Loucy (cell line): ENCODE measurements around the gene RIPPLY2.

Experiments used
- CTCF ChIP-seq: fragments of 200-600 bp; sonication (generic); conservative IDR thresholded peaks from 2 replicates; pipeline ENCODE4 v1.5.1; 2014; ENCODE audit warnings: mild to moderate bottlenecking, antibody characterized with exemption, low read length
- EZH2phosphoT487 ChIP-seq: fragments of 200-600 bp; IDR thresholded peaks from 2 replicates; pipeline ENCODE4 v1.6.1; 2018; ENCODE audit warnings: antibody characterized with exemption, mild to moderate bottlenecking, moderate library complexity, borderline replicate concordance

DNA sequence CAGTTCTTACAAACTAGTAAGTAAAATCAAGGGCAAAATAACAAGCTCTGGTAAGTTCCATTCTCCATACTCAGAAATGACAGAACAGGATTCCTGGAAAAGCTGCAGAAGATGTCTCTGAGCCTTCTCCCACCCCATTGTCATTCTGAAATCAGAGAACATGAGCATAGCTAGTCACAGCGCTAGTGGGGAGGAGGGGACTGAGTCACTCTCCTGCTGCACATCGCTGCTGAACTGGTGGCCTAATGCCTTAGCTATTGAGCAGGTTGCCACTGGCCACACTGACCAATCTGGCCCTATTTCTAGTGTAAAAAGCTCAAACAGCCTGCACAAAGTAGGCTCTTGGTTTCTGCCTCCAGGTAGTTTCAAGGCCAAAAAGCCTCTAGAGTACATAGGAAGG, 26.1 kb upstream of the RIPPLY2 start:
- TF ChIP-seq CTCF (no peak), EZH2phosphoT487 (no peak)
